ENCODE measurements around the gene TIGD3.

The TIGD3 gene

DNA sequence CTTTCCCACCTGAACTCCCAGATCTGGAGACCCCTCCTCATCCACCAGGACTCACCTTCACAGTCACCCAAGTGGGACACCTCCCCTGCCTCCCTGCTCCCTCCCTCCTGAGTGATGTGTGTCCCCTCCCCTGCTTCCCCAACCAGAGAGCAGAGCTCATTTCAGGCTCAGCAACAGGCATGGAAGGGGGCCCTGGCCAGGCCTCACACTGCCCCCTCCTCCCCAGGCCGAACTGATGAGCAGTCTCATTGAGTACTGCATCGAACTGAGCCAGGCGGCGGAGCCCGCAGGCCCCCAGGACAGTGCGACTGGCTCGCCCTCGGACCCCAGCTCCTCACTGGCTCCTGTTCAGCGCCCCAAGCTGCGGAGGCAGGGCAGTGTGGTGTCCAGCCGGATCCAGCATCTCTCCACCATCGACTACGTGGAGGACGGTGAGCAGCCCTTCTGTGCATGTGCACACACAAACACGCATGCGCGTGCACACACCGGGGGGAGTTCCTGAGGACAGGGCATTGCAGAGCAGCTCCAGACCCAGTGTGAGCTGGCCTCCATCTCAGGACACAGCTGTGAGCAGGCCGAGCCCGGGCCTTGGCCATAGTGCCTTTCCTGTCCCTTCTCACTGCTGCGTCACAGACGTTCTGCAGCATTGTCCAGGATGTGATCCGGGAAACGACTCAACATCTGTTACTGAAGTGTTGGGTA lies 50.2 kb downstream of the TIGD3 start:
- no peak for DNase-seq (ENCODE audit: low read depth, low spot score)
